Ishikawa (cell line): ENCODE results near the gene PDE3B.

Source experiments
- CEBPB ChIP-seq: IDR thresholded peaks from 2 replicates; pipeline ENCODE4 v1.6.1; 2012
- CREB1 ChIP-seq: IDR thresholded peaks from 2 replicates; pipeline ENCODE4 v1.6.1; 2012; ENCODE audit warnings: low read depth
- EGR1 ChIP-seq: IDR thresholded peaks from 2 replicates; pipeline ENCODE4 v1.6.1; 2012
- EP300 ChIP-seq: IDR thresholded peaks from 2 replicates; pipeline ENCODE4 v1.6.1; 2012; ENCODE audit warnings: borderline replicate concordance
- FOXM1 ChIP-seq: IDR thresholded peaks from 2 replicates; pipeline ENCODE4 v1.6.1; 2012; ENCODE audit warnings: low read depth, borderline replicate concordance
- NFIC ChIP-seq: IDR thresholded peaks from 2 replicates; pipeline ENCODE4 v1.6.1; 2012
- RAD21 ChIP-seq: IDR thresholded peaks from 2 replicates; pipeline ENCODE4 v1.6.1; 2012; ENCODE audit warnings: low read depth
- REST ChIP-seq: IDR thresholded peaks from 2 replicates; pipeline ENCODE4 v1.6.1; 2012; ENCODE audit warnings: low read depth, mild to moderate bottlenecking
- TAF1 ChIP-seq: IDR thresholded peaks from 2 replicates; pipeline ENCODE4 v1.6.1; 2012; ENCODE audit warnings: low read depth, mild to moderate bottlenecking
- TCF12 ChIP-seq: IDR thresholded peaks from 2 replicates; pipeline ENCODE4 v1.6.1; 2012; ENCODE audit warnings: low read depth
- TEAD4 ChIP-seq: IDR thresholded peaks from 2 replicates; pipeline ENCODE4 v1.6.1; 2012
- USF1 ChIP-seq: IDR thresholded peaks from 2 replicates; pipeline ENCODE4 v1.6.1; 2012
- YY1 ChIP-seq: IDR thresholded peaks from 2 replicates; pipeline ENCODE4 v1.6.1; 2012; ENCODE audit warnings: low read depth
- ZBTB7A ChIP-seq: IDR thresholded peaks from 2 replicates; pipeline ENCODE4 v1.6.1; 2012; ENCODE audit warnings: low read depth
- TF ChIP-seq, protein P1 (sequence below): IDR thresholded peaks from 2 replicates; pipeline ENCODE4 v1.6.1; 2012

The PDE3B gene

DNA sequence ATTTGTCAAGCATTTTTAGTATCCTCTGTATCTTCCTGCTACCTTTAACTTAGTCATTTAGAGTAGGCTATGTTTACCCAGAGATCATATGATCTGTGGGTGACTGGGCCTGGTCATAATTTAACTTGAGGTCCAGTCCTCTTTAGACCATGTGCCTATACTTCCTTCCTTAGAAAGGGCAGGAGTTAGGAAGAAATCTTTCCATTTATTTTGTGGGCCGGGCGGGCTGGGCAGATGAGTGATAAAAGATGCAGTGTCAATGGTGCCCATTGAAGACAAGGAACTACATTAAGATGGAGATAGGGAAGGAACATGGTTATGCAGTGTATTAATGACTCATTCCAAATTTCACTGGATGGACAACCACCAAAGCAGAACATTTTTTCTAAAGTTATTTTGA is 30.9 kb upstream of the PDE3B start:
- TF ChIP-seq CREB1: no peak
- no peak for TF ChIP-seq REST

GRCh38 chr11:14614091-14614622 is 29.4 kb upstream of the PDE3B start:
- TF ChIP-seq CEBPB: no peak
- TF ChIP-seq TCF12: no peak
- TF ChIP-seq, protein P1, sequence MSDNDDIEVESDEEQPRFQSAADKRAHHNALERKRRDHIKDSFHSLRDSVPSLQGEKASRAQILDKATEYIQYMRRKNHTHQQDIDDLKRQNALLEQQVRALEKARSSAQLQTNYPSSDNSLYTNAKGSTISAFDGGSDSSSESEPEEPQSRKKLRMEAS: no peak
- TF ChIP-seq CREB1: no peak

- TF ChIP-seq EGR1 (no peak), TEAD4 (no peak), EP300 (no peak), USF1 (no peak), CREB1 (no peak), YY1 (no peak), FOXM1 (no peak), TCF12 (no peak), REST (no peak), TAF1 (no peak), CEBPB (no peak), NFIC (no peak), RAD21 (no peak), ZBTB7A (no peak)
- TF ChIP-seq, protein P1: no peak
These were observed 26.2 kb upstream of the PDE3B start for GRCh38 chr11:14617241-14618027.

- TF ChIP-seq TAF1 (no peak), CREB1 (no peak), CEBPB (no peak), YY1 (no peak), FOXM1 (no peak), USF1 (no peak), TEAD4 (no peak)
These were observed 25.5 kb upstream of the PDE3B start for GRCh38 chr11:14618060-14618459.

DNA sequence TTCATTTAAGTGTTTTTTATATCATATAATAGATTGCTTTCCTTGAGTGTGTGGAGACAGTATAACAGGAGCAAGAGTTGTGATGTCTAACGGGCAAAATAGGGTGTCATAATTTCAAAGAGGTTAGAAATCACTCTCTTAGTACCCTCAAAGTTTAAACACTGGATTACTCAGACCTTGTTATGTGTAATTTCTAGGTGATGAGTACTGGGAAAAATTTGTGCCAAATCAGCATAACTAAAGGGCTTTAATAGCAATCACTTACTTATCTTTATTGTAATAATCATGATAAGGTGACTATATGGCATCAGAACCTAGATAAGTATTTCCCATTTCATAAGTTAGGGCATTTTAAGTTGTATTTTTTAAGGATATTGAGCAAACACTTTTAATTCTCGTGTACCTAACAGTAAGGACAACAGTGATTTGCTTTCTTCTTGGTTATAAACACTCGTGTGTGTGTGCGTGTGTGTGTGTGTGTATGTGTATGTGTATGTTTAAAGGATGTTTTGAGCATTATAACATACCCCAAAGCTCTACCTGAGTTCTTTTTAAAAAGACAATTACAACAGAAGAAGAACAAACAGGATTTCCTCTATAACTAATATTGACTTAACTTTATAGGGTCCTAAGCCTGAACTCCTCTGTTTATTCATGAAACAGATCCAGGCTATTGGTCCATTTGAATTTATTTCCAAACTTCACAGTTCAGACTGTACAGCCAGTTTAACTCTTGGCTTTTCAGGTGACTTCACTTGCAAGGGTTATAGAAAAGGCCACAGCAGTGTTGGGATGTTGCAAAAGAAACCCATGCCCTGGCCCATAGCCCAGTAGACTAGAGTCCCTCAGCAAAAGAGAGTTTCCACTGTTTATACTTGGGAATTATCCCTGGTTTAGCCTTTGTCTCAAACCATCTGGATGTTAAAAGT is 23.7 kb upstream of the PDE3B start:
- TF ChIP-seq TEAD4 (no peak), REST (no peak), CEBPB (no peak), CREB1 (no peak), USF1 (no peak), EGR1 (no peak), ZBTB7A (no peak), FOXM1 (no peak), YY1 (no peak), TCF12 (no peak), EP300 (no peak), TAF1 (no peak), RAD21 (no peak), NFIC (no peak)
- TF ChIP-seq, protein P1: no peak
